Measurements from ENCODE around the gene PSMB10. TPM values are rescaled to one million over a fixed set of nuclear protein-coding genes. Genes with fewer than 3 reads are reported as not detected.

Gene PSMB10
- total RNA-seq, 2 experiments from 2014 or later = 185 to 193 TPM

GRCh38 chr16:67959536-67960329, 23.1 kb upstream of the PSMB10 start:
- intact Hi-C loops (cut with micrococcal nuclease) = no loop called here
- H3K27ac Mint-ChIP-seq = no peak overlapping the region

DNA sequence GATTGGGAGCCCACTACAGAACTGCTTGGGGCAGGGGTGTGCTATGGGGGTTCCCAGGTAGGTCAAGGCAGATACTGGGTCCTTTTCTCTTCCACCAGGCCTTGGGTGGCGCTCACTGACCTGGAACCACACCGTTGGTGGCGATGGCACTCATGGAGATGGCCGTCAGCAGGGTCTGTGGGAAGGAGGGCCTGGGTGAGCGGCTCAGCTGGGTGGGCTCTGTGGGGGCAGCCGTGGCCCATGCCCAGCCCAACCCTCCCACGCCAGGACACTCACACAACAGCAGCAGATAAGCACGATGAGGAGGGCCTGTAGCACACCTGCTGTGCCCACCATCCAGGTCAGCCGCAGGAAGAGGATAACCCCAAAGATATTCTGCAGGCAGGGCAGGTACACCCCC, 21.0 kb upstream of the PSMB10 start:
- Mint-ChIP-seq H3K9me3 (no peaks in the 10 kb centered on the region), H3K4me3 (no peak overlapping the region), H3K27ac (no peak overlapping the region), H3K4me1 (ENCODE audit: low read depth) (no peaks in the 10 kb centered on the region), H3K27me3 (no peaks in the 10 kb centered on the region), H3K36me3 (peaks cover 12% of the 10 kb centered on the region)
- intact Hi-C loops (cut with micrococcal nuclease) = no loop called here
- no peak for DNase-seq
- POLR2A ChIA-PET = no interaction called here
- CTCF ChIA-PET = no interaction called here

More at GRCh38 chr16:67959536-67960329, 23.1 kb upstream of the PSMB10 start:
- Mint-ChIP-seq H3K4me3 (no peak overlapping the region), H3K36me3 (peaks cover 15% of the 10 kb centered on the region), H3K4me1 (ENCODE audit: low read depth) (no peaks in the 10 kb centered on the region), H3K9me3 (no peaks in the 10 kb centered on the region), H3K27me3 (no peaks in the 10 kb centered on the region)
- CTCF ChIA-PET = interaction anchor here (1.6 kb wide), 1 partner anchor 17 kb away, joined by 6 read pairs; no protein-coding TSS in a partner anchor
- DNase-seq = no peak
- POLR2A ChIA-PET = no interaction called here

GRCh38 chr16:67954421-67955196, 18.0 kb upstream of the PSMB10 start:
- Mint-ChIP-seq H3K36me3 (no peaks in the 10 kb centered on the region), H3K4me1 (ENCODE audit: low read depth) (peaks cover 2% of the 10 kb centered on the region), H3K4me3 (no peak overlapping the region), H3K27me3 (no peaks in the 10 kb centered on the region), H3K27ac (no peak overlapping the region), H3K9me3 (no peaks in the 10 kb centered on the region)
- DNase-seq = no peak
- POLR2A ChIA-PET = no interaction called here
- CTCF ChIA-PET = interaction anchor here (0.7 to 1.5 kb wide), 2 partner anchors 26 to 70 kb away, joined by 3 to 4 read pairs; partner anchors contain the start of gene NRN1L
- intact Hi-C loops (cut with micrococcal nuclease) = no loop called here

DNA sequence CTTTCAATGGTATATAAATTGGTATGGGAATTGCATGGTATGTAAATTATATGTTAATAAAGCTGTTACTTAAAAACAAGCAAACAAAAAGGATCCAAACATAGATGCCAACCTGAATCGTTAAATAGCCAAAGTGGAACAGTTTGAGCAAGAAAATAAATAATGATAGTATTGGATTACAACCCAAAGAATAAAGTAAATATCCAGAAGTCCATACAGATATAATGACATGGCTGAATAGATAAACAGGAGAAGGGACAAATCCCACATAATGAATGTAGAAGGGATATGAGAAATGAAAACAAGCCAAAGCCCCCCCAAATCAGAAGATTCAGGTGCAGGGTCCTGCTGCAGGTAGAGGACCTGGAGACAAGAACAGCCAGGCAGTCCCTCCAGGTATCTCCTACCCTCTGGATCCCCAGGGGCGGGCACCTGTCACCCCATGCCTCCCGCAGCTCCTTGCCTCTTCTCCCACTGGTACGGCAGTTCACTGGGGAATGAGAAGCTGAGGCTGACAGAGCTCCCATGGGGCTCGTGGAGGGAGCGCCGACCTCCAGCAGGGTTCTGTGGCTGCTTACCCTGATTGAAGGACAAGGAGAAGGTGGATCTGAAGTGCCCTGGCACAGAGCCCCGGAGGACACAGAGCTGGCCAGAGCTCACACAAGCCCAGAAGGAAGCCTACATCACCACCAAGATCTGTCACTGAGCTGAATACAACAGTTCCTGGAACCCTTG, 17.2 kb upstream of the PSMB10 start:
- Mint-ChIP-seq H3K4me3 (no peak overlapping the region), H3K4me1 (ENCODE audit: low read depth) (peaks cover 2% of the 10 kb centered on the region), H3K36me3 (no peaks in the 10 kb centered on the region), H3K27me3 (no peaks in the 10 kb centered on the region), H3K27ac (no peak overlapping the region), H3K9me3 (no peaks in the 10 kb centered on the region)
- DNase-seq = no peak
- POLR2A ChIA-PET = no interaction called here
- intact Hi-C loops (cut with micrococcal nuclease) = no loop called here
- CTCF ChIA-PET = interaction anchor here (0.7 to 1.5 kb wide), 3 partner anchors 12 to 274 kb away, joined by 3 to 4 read pairs (median 3); partner anchors contain the start of gene NRN1L

- H3K36me3 Mint-ChIP-seq = peaks cover 1% of the 10 kb centered on the region
- DNase-seq = no peak
- peaks cover 2% of the 10 kb centered on the region for H3K4me1 Mint-ChIP-seq (ENCODE audit: low read depth)
- no peak overlapping the region for H3K27ac Mint-ChIP-seq
- H3K4me3 Mint-ChIP-seq = no peak overlapping the region
- no peaks in the 10 kb centered on the region for H3K27me3 Mint-ChIP-seq
- CTCF ChIA-PET = interaction anchor here (0.9 to 1.5 kb wide), 3 partner anchors 10 to 89 kb away, joined by 3 to 5 read pairs (median 3); no protein-coding TSS in a partner anchor
- no peaks in the 10 kb centered on the region for H3K9me3 Mint-ChIP-seq
- intact Hi-C loops (cut with micrococcal nuclease) = no loop called here
- POLR2A ChIA-PET = no interaction called here
Measured at GRCh38 chr16:67951485-67951884, 14.8 kb upstream of the PSMB10 start.

DNA sequence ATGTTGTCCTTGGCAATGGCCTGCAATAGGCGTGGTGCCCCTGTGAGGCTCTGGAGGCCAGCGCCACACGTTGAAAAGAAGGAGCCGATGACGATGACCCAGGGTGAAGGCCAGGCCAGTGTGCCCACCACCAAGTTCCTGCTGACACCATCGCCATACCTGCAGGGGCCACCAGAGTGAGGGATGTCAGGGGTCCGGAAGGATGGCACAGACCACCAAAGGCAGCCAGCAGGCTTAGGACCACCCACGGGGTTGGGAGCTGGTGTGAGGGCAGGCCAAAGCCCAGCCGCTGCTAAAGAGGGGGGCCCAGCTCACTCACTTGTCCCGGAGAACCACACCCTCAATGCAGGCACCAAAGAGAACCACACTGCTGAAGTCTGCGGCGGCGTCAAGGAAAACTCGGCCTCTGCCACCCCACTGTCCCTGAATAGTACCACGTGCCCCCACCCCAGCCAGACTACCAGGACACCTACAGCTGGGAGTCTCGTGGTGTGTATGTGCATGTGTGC, 13.7 kb upstream of the PSMB10 start:
- Mint-ChIP-seq H3K4me1 (ENCODE audit: low read depth) (peaks cover 2% of the 10 kb centered on the region), H3K27me3 (no peaks in the 10 kb centered on the region), H3K36me3 (peaks cover 1% of the 10 kb centered on the region), H3K4me3 (no peak overlapping the region), H3K27ac (no peak overlapping the region), H3K9me3 (no peaks in the 10 kb centered on the region)
- intact Hi-C loops (cut with micrococcal nuclease) = no loop called here
- CTCF ChIA-PET = interaction anchor here (1.0 to 1.5 kb wide), 2 partner anchors 9 to 10 kb away, joined by 4 to 5 read pairs; no protein-coding TSS in a partner anchor
- no peak for DNase-seq
- POLR2A ChIA-PET = no interaction called here

DNA sequence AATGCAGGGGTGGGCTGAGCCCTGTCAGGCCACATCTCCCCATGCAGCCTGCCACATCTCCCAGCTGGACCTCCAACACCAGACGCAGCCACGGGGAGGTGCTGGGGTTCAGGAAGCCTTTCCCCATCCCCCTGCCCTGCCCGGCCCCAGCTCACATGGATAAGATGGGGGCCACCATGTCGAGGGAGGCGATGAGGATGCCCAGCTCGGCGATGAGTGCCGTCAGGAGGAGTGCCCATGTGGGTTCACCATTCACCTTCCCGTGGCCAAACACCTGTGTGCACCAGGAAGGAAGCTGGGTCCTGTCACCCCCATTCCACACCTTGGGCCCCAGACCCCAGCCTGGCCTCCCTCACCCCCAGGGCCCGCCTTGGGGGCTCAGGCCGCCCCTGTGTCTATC, 13.0 kb upstream of the PSMB10 start:
- Mint-ChIP-seq H3K4me1 (ENCODE audit: low read depth) (peaks cover 2% of the 10 kb centered on the region), H3K27me3 (no peaks in the 10 kb centered on the region), H3K4me3 (no peak overlapping the region), H3K27ac (no peak overlapping the region), H3K36me3 (peaks cover 1% of the 10 kb centered on the region), H3K9me3 (no peaks in the 10 kb centered on the region)
- ChIA-PET POLR2A (no interaction called here), CTCF (interaction anchor here (0.8 to 1.0 kb wide), 2 partner anchors 9 to 65 kb away, joined by 3 to 4 read pairs; partner anchors contain the start of gene NRN1L)
- intact Hi-C loops (cut with micrococcal nuclease) = no loop called here
- DNase-seq = no peak

DNA sequence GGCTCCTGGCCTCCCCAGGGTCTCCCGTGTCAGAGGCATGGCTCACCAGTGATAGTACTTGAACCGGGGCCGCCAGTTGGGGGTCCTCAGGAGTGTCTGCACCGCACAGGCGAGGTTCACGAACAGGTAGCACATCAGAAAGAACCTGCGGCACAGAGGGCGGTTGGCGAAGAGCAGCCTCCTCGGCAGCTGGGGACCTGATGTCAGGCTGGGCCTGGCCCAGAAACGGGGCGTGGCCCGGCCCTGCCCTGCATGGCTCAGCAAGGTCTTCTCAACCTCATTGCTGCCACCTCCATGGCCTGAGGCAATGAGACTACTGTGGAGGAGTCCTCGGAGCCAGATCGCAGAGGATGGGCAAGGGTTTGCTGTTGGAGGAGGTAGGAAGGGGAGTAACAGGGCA, 11.4 kb upstream of the PSMB10 start:
- Mint-ChIP-seq H3K27ac (no peak overlapping the region), H3K4me3 (no peak overlapping the region), H3K36me3 (peaks cover 1% of the 10 kb centered on the region), H3K27me3 (no peaks in the 10 kb centered on the region), H3K4me1 (ENCODE audit: low read depth) (peaks cover 2% of the 10 kb centered on the region), H3K9me3 (no peaks in the 10 kb centered on the region)
- intact Hi-C loops (cut with micrococcal nuclease) = no loop called here
- no peak for DNase-seq
- POLR2A ChIA-PET = no interaction called here
- CTCF ChIA-PET = interaction anchor here (0.9 kb wide), 1 partner anchor 131 kb away, joined by 3 read pairs; no protein-coding TSS in a partner anchor

DNA sequence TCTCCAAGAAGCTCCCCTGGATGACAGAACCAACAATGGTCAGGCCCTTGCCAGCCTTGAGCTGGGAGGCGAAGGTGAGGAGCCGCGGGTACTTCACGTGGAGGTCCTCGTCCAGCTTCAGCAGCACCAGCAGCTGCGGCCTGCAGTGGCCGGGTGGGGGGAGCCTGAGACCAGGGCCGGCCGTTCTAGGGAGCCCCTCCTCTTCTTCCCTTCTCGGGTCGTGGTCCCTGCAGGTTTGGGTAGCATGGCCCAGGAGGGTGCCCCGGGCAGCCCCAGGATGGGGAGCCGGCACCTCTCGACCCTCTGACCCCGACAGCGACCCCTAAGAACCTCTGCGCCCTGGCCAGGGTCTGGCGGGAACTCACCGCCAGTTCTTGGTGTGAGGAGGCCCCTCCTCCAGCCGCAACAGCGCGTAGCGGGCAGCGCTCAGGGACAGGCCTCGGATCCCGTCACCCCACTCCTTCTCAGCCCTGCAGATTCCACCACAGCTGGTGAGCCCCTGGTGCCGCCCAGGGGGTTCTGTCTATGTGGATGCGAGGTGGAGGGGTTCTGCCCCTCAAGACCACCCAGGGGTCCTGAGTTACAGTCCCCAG, 10.4 kb upstream of the PSMB10 start:
- no peaks in the 10 kb centered on the region for H3K9me3 Mint-ChIP-seq
- intact Hi-C loops (cut with micrococcal nuclease) = no loop called here
- ChIA-PET POLR2A (interaction anchor here (0.7 kb wide), 1 partner anchor 10 kb away, joined by 3 read pairs; the partner anchor contains the start of gene PSMB10), CTCF (no interaction called here)
- no peaks in the 10 kb centered on the region for H3K27me3 Mint-ChIP-seq
- H3K4me3 Mint-ChIP-seq = no peak overlapping the region
- DNase-seq = no peak
- peaks cover 2% of the 10 kb centered on the region for H3K4me1 Mint-ChIP-seq (ENCODE audit: low read depth)
- peaks cover 1% of the 10 kb centered on the region for H3K36me3 Mint-ChIP-seq
- H3K27ac Mint-ChIP-seq = no peak overlapping the region

GRCh38 chr16:67946128-67946569, 9.5 kb upstream of the PSMB10 start:
- Mint-ChIP-seq H3K27ac (no peak overlapping the region), H3K4me3 (no peak overlapping the region), H3K27me3 (no peaks in the 10 kb centered on the region), H3K36me3 (peaks cover 1% of the 10 kb centered on the region), H3K4me1 (ENCODE audit: low read depth) (peaks cover 7% of the 10 kb centered on the region), H3K9me3 (no peaks in the 10 kb centered on the region)
- intact Hi-C loops (cut with micrococcal nuclease) = no loop called here
- ChIA-PET POLR2A (interaction anchor here (0.7 kb wide), 1 partner anchor 9 kb away, joined by 3 read pairs; the partner anchor contains the start of gene PSMB10), CTCF (interaction anchor here (1.0 kb wide), 1 partner anchor 63 kb away, joined by 3 read pairs; no protein-coding TSS in a partner anchor)
- no peak for DNase-seq

DNA sequence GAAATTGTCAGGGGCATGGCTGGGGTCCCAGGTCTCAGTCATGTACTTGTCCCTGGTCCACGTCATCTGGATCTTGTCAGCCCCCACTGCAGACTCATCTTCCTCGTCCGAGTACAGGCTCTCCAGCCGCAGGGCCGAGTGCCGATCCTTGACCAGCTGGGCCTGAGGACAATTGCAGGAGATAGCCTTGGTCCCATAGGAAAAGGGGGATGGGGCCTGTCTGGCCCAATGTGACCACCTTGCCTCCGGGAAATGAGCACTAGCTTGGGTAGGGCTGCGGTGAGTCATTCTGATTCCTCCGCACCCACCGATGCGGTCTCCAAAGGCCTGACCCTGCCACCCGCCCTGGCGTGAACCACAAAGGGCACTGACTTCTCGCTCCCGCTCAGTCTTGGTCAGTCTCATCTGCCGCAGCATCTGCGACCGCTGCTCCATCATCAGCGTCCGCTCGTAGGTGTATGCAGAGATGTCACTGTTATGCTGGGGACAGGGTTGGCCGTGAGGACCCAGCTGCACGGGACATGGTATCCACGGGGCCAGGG, 8.8 kb upstream of the PSMB10 start:
- Mint-ChIP-seq H3K4me1 (ENCODE audit: low read depth) (peaks cover 9% of the 10 kb centered on the region), H3K36me3 (peaks cover 1% of the 10 kb centered on the region), H3K9me3 (no peaks in the 10 kb centered on the region), H3K27me3 (no peaks in the 10 kb centered on the region), H3K4me3 (no peak overlapping the region), H3K27ac (no peak overlapping the region)
- POLR2A ChIA-PET = no interaction called here
- intact Hi-C loops (cut with micrococcal nuclease) = no loop called here
- no peak for DNase-seq
- CTCF ChIA-PET = interaction anchor here (1.0 kb wide), 1 partner anchor 62 kb away, joined by 3 read pairs; no protein-coding TSS in a partner anchor
